ENCODE measurements around the gene RFX3.

The RFX3 gene

GRCh38 chr9:3526165-3526996 is 580 bp upstream of the RFX3 start:
- H2AFZ ChIP-seq (ENCODE audit: low read length) = no peak overlapping the region

GRCh38 chr9:3525096-3525835 is 535 bp downstream of the RFX3 start:
- Histone ChIP-seq H3K9ac (ENCODE audit: low read length) (peak overlapping the region; percentile 96), H3K27me3 (ENCODE audit: insufficient read depth, low read length) (no peaks in the 10 kb centered on the region), H3K27ac (ENCODE audit: low read depth, low read length, poor library complexity, severe bottlenecking) (peak overlapping the region; percentile 97), H3K36me3 (ENCODE audit: insufficient read depth, low read length) (peaks cover 19% of the 10 kb centered on the region), H4K20me1 (ENCODE audit: insufficient read depth, low read length) (no peaks in the 10 kb centered on the region), H3K9me2 (ENCODE audit: low read depth, low read length) (no peaks in the 10 kb centered on the region), H3F3A (ENCODE audit: insufficient read depth, low read length) (no peaks in the 10 kb centered on the region), H3K4me2 (ENCODE audit: low read length) (peak overlapping the region; percentile 85), H3K79me2 (ENCODE audit: insufficient read depth, low read length) (peaks cover 81% of the 10 kb centered on the region), H2AFZ (ENCODE audit: low read length) (no peak overlapping the region), H3K4me3 (ENCODE audit: low read depth, low read length, poor library complexity, severe bottlenecking) (peak overlapping the region; percentile 81), H3K9me3 (ENCODE audit: low read length) (no peaks in the 10 kb centered on the region), H3K4me1 (ENCODE audit: insufficient read depth, low read length, severe bottlenecking) (peaks cover 53% of the 10 kb centered on the region)
- TF ChIP-seq CTCF (IDR thresholded peaks at IDR 0.05; ENCODE audit: low read length) (no peak), EZH2 (IDR thresholded peaks at IDR 0.05; ENCODE audit: borderline replicate concordance, low read length) (no peak)

More at GRCh38 chr9:3526165-3526996, 580 bp upstream of the RFX3 start:
- Histone ChIP-seq H4K20me1 (ENCODE audit: insufficient read depth, low read length) (no peaks in the 10 kb centered on the region), H3K9me2 (ENCODE audit: low read depth, low read length) (no peaks in the 10 kb centered on the region), H3K4me3 (ENCODE audit: low read depth, low read length, poor library complexity, severe bottlenecking) (peak overlapping the region; percentile 81), H3K4me1 (ENCODE audit: insufficient read depth, low read length, severe bottlenecking) (peaks cover 53% of the 10 kb centered on the region), H3K4me2 (ENCODE audit: low read length) (peak overlapping the region; percentile 92), H3K27ac (ENCODE audit: low read depth, low read length, poor library complexity, severe bottlenecking) (peak overlapping the region; percentile 97), H3K79me2 (ENCODE audit: insufficient read depth, low read length) (peaks cover 74% of the 10 kb centered on the region), H3K9ac (ENCODE audit: low read length) (peak overlapping the region; percentile 96), H3K9me3 (ENCODE audit: low read length) (no peaks in the 10 kb centered on the region), H3F3A (ENCODE audit: insufficient read depth, low read length) (no peaks in the 10 kb centered on the region), H3K36me3 (ENCODE audit: insufficient read depth, low read length) (peaks cover 27% of the 10 kb centered on the region), H3K27me3 (ENCODE audit: insufficient read depth, low read length) (no peaks in the 10 kb centered on the region)
- no peak for TF ChIP-seq EZH2 (IDR thresholded peaks at IDR 0.05; ENCODE audit: borderline replicate concordance, low read length)
- no peak for TF ChIP-seq CTCF (IDR thresholded peaks at IDR 0.05; ENCODE audit: low read length)

DNA sequence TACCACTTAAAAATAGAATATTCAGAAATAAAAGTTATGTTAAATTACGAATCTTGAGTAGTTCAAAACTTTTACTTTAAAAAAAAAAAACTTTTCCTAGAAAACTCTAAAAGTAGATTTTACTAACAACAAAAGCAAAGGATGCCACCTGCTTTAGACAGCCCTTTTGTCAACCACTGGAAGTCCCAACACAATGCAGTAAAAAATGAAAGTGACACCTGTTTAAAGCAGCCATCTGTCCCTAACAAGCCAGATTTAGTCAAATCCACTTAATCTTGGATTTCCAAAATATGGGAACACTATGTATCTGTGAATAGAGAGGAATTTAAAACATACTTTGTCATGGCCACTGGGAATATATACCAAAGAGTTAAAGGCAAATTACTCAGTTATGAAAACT is 3.8 kb downstream of the RFX3 start:
- peak overlapping the region; percentile 97 for H3K27ac ChIP-seq (ENCODE audit: low read depth, low read length, poor library complexity, severe bottlenecking)
- no peaks in the 10 kb centered on the region for H3K9me2 ChIP-seq (ENCODE audit: low read depth, low read length)
- H3K4me1 ChIP-seq (ENCODE audit: insufficient read depth, low read length, severe bottlenecking) = peaks cover 35% of the 10 kb centered on the region
- H3K27me3 ChIP-seq (ENCODE audit: insufficient read depth, low read length) = no peaks in the 10 kb centered on the region
- H3K4me2 ChIP-seq (ENCODE audit: low read length) = peak overlapping the region; percentile 85
- H3K4me3 ChIP-seq (ENCODE audit: low read depth, low read length, poor library complexity, severe bottlenecking) = peak overlapping the region; percentile 81
- H3K9me3 ChIP-seq (ENCODE audit: low read length) = no peaks in the 10 kb centered on the region
- no peaks in the 10 kb centered on the region for H3F3A ChIP-seq (ENCODE audit: insufficient read depth, low read length)
- H3K79me2 ChIP-seq (ENCODE audit: insufficient read depth, low read length) = peaks cover 71% of the 10 kb centered on the region
- no peaks in the 10 kb centered on the region for H3K36me3 ChIP-seq (ENCODE audit: insufficient read depth, low read length)
- H2AFZ ChIP-seq (ENCODE audit: low read length) = no peak overlapping the region
- no peaks in the 10 kb centered on the region for H4K20me1 ChIP-seq (ENCODE audit: insufficient read depth, low read length)
- TF ChIP-seq CTCF (IDR thresholded peaks at IDR 0.05; ENCODE audit: low read length) = no peak
- no peak for TF ChIP-seq EZH2 (IDR thresholded peaks at IDR 0.05; ENCODE audit: borderline replicate concordance, low read length)
- H3K9ac ChIP-seq (ENCODE audit: low read length) = peak overlapping the region; percentile 10; the same call in 1 of the 2 replicates

Data from OCI-LY1 (cell line).